Spleen (tissue), 7 donors: Measurements from ENCODE around the gene SC5D.

Experiments
- POLR2A ChIP-seq, 3 donors: fragments of 450-650 bp; IDR thresholded peaks; one replicate each; pipeline ENCODE4 v1.5.1; 2017; ENCODE audit warnings: antibody characterized with exemption in 3 of 3, mild to moderate bottlenecking in 1 of 3
- TF ChIP-seq, protein P1 (sequence below), 11 experiments: fragments of 200-600 bp in 7 of 11; fragments of 450-650 bp in 4 of 11; sonication (generic) in 4 of 11; IDR thresholded peaks in 8 of 11; conservative IDR thresholded peaks in 3 of 11; 1 replicate in 7 of 11; 2 replicates in 4 of 11; pipeline versions ENCODE4 v1.4.0 to v1.8.0; 2016 to 2021; ENCODE audit warnings: antibody characterized with exemption in 11 of 11, inconsistent platforms in 4 of 11, mild to moderate bottlenecking in 1 of 11
- donor health status: DM: no; HTN: no; CAD: no; lungs with moderate emphysema.
- donor health status: DM: no; HTN: no; CAD: no.
- donor health status: DM: no; HTN: no; CAD: no.

DNA sequence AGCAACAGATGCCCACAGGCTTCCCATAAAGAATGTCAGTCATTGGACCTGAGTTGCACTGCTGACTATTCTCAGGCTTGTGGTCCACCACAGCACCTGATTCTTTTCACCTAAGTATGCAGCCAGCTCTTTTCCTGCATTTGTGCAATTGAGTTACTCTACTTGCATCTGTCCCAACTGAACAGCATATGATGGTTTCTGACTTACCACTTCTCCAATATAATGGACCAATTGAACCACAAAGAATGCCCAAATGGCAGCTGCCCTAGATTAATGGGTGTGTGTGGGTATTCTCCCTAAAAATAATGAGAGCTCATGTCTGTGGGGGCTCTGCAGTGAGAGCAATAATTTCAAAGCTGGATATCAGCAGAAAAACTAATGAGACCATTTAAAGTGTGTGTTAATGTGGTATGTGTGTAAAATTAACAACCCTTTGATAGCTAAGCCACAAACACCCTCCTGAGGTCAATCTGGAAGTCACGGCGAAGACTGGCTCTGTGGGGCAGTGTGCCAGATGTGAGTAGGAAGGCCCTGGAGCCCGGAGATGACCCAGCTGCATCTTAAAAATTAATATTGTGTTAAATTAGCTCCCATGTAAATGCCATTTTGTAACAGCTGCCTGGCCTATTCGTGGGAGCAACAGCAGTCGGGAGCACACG is 43.8 kb downstream of the SC5D start:
- TF ChIP-seq, protein P1, sequence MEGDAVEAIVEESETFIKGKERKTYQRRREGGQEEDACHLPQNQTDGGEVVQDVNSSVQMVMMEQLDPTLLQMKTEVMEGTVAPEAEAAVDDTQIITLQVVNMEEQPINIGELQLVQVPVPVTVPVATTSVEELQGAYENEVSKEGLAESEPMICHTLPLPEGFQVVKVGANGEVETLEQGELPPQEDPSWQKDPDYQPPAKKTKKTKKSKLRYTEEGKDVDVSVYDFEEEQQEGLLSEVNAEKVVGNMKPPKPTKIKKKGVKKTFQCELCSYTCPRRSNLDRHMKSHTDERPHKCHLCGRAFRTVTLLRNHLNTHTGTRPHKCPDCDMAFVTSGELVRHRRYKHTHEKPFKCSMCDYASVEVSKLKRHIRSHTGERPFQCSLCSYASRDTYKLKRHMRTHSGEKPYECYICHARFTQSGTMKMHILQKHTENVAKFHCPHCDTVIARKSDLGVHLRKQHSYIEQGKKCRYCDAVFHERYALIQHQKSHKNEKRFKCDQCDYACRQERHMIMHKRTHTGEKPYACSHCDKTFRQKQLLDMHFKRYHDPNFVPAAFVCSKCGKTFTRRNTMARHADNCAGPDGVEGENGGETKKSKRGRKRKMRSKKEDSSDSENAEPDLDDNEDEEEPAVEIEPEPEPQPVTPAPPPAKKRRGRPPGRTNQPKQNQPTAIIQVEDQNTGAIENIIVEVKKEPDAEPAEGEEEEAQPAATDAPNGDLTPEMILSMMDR (IDR thresholded peaks at IDR 0.05 in 8 of 11, conservative IDR thresholded peaks at IDR 0.05 in 3 of 11) = no peak
- no peak for TF ChIP-seq POLR2A (IDR thresholded peaks at IDR 0.05)
